Loucy (cell line): ENCODE data around the gene REC114.

ENCODE experiments used
- H2AFZ ChIP-seq: fragments of 200-600 bp; sonication (generic); 2 replicates; pipeline ENCODE4 v1.6.0; 2016; ENCODE audit warnings: antibody characterized with exemption, mild to moderate bottlenecking, low read length, moderate library complexity
- H3F3A ChIP-seq: fragments of 200-600 bp; 2 replicates; pipeline ENCODE4 v1.6.0; 2016; ENCODE audit warnings: antibody characterized with exemption, low read depth, mild to moderate bottlenecking
- H3K27me3 ChIP-seq: fragments of 200-600 bp; sonication (generic); 2 replicates; pipeline ENCODE4 v1.6.1; 2014; ENCODE audit warnings: low read length, mild to moderate bottlenecking; ENCODE audit not compliant: insufficient read depth, poor library complexity, severe bottlenecking
- H3K36me3 ChIP-seq: fragments of 200-600 bp; sonication (generic); 2 replicates; pipeline ENCODE4 v1.6.1; 2016; ENCODE audit warnings: low read length; ENCODE audit not compliant: insufficient read depth
- H3K4me1 ChIP-seq: fragments of 200-600 bp; sonication (generic); 2 replicates; pipeline ENCODE4 v1.5.1; 2014; ENCODE audit warnings: low read length, mild to moderate bottlenecking; ENCODE audit not compliant: insufficient read depth, poor library complexity, severe bottlenecking
- H3K4me2 ChIP-seq: fragments of 200-600 bp; sonication (generic); 2 replicates; pipeline ENCODE4 v1.6.0; 2014; ENCODE audit warnings: antibody characterized with exemption, low read length, low read depth, mild to moderate bottlenecking; ENCODE audit not compliant: poor library complexity, severe bottlenecking
- H3K4me3 ChIP-seq: fragments of 200-600 bp; sonication (generic); 2 replicates; pipeline ENCODE4 v1.5.1; 2014; ENCODE audit warnings: low read length, mild to moderate bottlenecking, mixed read lengths; ENCODE audit not compliant: poor library complexity, severe bottlenecking
- H3K79me2 ChIP-seq: fragments of 200-600 bp; sonication (generic); 2 replicates; pipeline ENCODE4 v1.6.1; 2014; ENCODE audit warnings: low read length; ENCODE audit not compliant: insufficient read depth
- H3K9ac ChIP-seq: fragments of 200-600 bp; sonication (generic); 2 replicates; pipeline ENCODE4 v1.6.0; 2014; ENCODE audit warnings: mild to moderate bottlenecking, low read depth, low read length, moderate library complexity; ENCODE audit not compliant: poor library complexity, severe bottlenecking
- H3K9me2 ChIP-seq: fragments of 200-600 bp; sonication (generic); replicated peaks from 2 replicates; pipeline ENCODE4 v1.6.1; 2016; ENCODE audit warnings: low read depth, low read length, mixed read lengths
- H3K9me3 ChIP-seq: fragments of 200-600 bp; sonication (generic); 2 replicates; pipeline ENCODE4 v1.6.1; 2014; ENCODE audit warnings: mild to moderate bottlenecking, antibody characterized with exemption, low read length, low read depth; ENCODE audit not compliant: insufficient read depth
- H4K20me1 ChIP-seq: fragments of 200-600 bp; sonication (generic); 2 replicates; pipeline ENCODE4 v1.6.0; 2014; ENCODE audit warnings: antibody characterized with exemption, low read length, mild to moderate bottlenecking; ENCODE audit not compliant: insufficient read depth, poor library complexity, severe bottlenecking
- EZH2phosphoT487 ChIP-seq: fragments of 200-600 bp; IDR thresholded peaks from 2 replicates; pipeline ENCODE4 v1.6.1; 2018; ENCODE audit warnings: antibody characterized with exemption, mild to moderate bottlenecking, moderate library complexity, borderline replicate concordance
- TF ChIP-seq, protein P1 (sequence below): fragments of 200-600 bp; sonication (generic); conservative IDR thresholded peaks from 2 replicates; pipeline ENCODE4 v1.5.1; 2014; ENCODE audit warnings: mild to moderate bottlenecking, antibody characterized with exemption, low read length

REC114 gene

DNA sequence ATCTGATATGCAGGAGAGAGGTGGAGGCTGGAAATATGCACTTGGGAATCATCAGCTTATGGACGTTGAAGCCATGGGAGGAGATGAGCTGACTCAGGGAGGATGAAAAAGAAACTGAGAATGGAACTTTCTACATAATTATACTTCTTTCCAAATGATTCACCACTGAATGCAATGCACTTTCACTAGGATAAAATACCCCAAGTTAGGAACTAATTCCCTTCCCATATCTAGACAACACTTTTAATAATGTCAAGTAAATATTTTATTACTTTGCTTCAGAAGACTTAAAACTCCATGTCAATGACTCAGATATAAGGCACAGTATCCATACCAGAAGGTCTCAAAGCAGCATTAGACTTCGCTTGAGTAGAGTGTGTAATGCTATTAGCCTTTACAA, 166.0 kb downstream of the REC114 start:
- Histone ChIP-seq H3K9ac (no peak overlapping the region), H3K4me2 (no peak overlapping the region)

More for the DNA sequence above, 166.0 kb downstream of the REC114 start:
- H4K20me1 ChIP-seq: peaks cover 13% of the 10 kb centered on the region
- peaks cover 14% of the 10 kb centered on the region for H3K4me1 ChIP-seq
- H3K4me3 ChIP-seq: no peak overlapping the region
- peaks cover 86% of the 10 kb centered on the region for H3K79me2 ChIP-seq
- H3F3A ChIP-seq: no peaks in the 10 kb centered on the region
- no peak overlapping the region for H2AFZ ChIP-seq
- H3K36me3 ChIP-seq: no peaks in the 10 kb centered on the region
- no peaks in the 10 kb centered on the region for H3K27me3 ChIP-seq
- TF ChIP-seq, protein P1, sequence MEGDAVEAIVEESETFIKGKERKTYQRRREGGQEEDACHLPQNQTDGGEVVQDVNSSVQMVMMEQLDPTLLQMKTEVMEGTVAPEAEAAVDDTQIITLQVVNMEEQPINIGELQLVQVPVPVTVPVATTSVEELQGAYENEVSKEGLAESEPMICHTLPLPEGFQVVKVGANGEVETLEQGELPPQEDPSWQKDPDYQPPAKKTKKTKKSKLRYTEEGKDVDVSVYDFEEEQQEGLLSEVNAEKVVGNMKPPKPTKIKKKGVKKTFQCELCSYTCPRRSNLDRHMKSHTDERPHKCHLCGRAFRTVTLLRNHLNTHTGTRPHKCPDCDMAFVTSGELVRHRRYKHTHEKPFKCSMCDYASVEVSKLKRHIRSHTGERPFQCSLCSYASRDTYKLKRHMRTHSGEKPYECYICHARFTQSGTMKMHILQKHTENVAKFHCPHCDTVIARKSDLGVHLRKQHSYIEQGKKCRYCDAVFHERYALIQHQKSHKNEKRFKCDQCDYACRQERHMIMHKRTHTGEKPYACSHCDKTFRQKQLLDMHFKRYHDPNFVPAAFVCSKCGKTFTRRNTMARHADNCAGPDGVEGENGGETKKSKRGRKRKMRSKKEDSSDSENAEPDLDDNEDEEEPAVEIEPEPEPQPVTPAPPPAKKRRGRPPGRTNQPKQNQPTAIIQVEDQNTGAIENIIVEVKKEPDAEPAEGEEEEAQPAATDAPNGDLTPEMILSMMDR: no peak
- no peak for TF ChIP-seq EZH2phosphoT487
- H3K9me3 ChIP-seq: no peaks in the 10 kb centered on the region
- H3K9me2 ChIP-seq: no peaks in the 10 kb centered on the region
